GM18517 (cell line): ENCODE measurements around the gene SIDT2.
A peak's percentile ranks its signal among the peaks of the same experiment; 100 is the strongest.

Experiments used
- ATAC-seq: cut with Tn5 transposase; IDR thresholded peaks from one replicate; pipeline ENCODE4 v1.9.1; 2021; ENCODE audit warnings: mild to moderate bottlenecking, moderate library complexity; ENCODE audit not compliant: unreplicated experiment

The SIDT2 gene

DNA sequence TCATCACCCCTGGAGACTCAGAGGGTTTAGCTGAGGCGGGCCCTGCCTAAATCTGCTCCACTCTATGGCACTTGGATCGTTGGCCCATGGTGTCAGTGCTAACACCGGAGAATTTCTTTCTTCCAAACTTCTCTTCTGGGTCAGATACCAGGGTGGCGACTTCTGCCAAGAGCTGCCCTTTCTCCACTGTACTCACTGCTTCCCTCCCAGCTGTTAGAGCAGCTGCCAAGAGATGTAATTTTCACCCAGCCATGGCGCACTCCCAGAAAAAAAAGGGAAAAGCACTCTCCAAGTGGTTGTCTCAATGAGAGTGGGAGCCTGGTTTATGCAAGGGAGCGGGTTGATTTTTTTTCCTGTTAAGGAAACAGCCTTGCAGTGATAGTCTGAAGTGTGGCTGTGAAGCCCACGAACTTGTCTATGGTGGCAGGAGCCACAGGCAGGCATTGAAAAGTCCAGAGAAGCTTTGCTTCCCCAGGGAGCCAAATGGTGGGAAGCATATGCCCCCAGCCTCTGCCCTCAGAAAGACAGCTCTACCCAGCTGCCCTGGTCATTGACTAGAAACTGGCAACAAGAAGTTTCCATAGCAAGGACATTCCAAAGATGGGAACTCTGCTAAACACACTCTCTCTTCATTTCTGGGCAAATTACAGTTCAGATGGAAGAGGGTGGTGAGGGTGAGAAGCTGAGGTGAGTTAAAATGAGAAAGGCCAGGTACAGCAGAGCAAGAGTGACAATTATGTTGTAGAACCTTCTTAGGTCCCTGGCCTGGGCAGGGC, 42.6 kb downstream of the SIDT2 start:
- ATAC-seq: no peak

- no peak for ATAC-seq
Measured at GRCh38 chr11:117221775-117222517, 43.4 kb downstream of the SIDT2 start.

DNA sequence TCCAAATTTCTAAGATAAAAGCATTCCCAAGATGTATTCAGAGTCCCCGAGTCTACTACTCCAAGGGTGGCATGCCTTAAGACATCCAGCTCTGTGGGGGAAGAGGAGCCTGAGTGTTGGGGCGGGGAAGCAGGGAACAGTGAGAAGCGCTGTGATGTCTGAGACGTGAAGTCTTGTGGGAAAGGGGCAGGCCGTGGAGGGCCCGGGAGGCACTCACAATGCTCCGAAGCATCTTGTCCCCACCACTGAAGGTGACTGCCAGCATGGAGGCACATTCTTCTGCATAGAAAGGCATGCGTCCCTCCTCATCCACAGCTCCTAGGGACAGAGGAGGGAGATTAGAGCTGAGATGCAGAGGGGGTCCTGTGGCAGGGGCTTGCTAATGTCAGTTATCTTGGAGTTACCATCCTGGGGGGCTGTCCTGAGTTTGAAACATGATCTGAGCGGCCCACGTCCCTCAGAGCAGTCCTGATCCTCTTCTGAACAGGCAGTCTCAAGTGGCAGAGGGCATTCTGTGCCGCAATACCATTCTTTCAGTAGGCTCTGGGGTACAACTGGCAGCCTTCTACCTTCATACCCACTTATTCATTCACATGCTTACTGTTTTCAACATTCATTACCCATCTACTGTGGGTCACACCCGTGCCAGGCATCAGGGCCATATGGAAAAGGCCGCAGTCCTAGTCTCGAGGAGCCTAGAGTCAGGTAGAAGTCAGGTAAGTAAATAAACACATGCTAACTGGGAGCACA, 44.6 kb downstream of the SIDT2 start:
- ATAC-seq: no peak

GRCh38 chr11:117223741-117224689, 45.5 kb downstream of the SIDT2 start:
- no peak for ATAC-seq

- no peak for ATAC-seq
Measured at GRCh38 chr11:117225553-117226170, 47.1 kb downstream of the SIDT2 start.

DNA sequence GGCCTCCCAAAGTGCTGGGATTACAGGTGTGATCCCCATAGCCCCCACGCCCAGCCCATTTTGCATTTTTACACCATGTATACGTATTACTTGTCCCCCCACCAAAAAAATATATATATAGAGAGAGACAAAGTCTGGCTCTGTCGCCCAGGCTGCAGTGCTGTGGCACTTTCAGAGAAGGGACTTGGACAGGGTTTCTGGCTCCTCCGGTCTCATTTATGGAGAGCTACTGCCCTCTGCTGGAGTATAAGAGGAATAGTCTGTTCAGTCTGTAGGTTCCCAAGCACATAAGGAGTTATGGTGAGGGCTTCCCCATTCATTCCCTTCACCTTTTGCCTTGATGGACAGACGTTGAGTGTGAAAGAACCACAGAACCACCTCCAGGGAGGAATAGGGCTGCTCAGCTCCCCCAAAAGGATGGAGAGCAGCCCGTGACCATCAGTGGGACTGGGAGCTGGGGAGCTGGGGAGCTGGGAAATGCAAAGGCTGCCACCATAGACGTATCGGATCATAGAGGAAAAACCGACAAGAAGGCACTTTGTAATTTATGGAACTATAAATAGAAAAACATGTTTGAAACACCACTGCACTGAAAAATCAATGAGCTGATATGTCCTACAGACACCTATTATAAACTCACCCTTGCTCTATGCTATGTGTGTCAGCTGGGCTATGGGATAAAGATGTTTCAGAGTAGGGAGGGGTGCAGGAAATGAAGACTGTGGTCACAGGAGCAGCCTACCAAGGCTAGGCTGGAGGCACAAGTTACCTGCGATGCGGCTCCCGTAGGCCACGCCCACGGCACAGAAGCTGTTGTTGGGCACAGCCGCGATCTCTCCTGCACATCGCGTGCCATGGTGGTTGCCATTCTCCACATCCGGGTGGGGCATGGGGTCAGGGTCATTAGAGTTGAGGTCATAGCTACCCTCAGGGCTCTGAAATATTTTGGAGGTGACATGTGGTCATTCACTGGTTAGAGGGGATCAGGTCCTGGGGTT, 48.1 kb downstream of the SIDT2 start:
- no peak for ATAC-seq

- no peak for ATAC-seq
Measured at GRCh38 chr11:117228091-117228490, 49.5 kb downstream of the SIDT2 start.

- ATAC-seq: no peak
Measured at GRCh38 chr11:117229411-117229810, 50.9 kb downstream of the SIDT2 start.

GRCh38 chr11:117229931-117230285, 51.4 kb downstream of the SIDT2 start:
- ATAC-seq: no peak

- ATAC-seq: no peak
Measured at GRCh38 chr11:117230286-117230961, 51.9 kb downstream of the SIDT2 start.

- no peak for ATAC-seq
Measured at GRCh38 chr11:117230999-117231841, 52.7 kb downstream of the SIDT2 start.

DNA sequence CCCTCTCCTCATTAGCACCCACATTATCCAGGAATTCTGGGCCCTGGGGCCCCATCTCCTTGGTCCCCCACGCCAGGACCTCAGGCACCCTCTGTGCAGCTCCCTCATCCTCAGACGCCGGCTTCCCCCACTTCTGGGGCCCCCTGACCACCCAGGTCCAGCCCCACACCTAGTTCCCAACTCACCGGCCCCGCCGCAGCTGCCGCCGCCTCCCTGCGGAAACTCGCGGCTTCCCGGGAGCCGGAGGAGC, 53.2 kb downstream of the SIDT2 start, which contains the start of gene PCSK7:
Gene PCSK7, minus strand, starts transcription at position 232 of the 250 bp plus-strand sequence. CDS start 2,229 bp downstream, outside the sequence.
- ATAC-seq: no peak

DNA sequence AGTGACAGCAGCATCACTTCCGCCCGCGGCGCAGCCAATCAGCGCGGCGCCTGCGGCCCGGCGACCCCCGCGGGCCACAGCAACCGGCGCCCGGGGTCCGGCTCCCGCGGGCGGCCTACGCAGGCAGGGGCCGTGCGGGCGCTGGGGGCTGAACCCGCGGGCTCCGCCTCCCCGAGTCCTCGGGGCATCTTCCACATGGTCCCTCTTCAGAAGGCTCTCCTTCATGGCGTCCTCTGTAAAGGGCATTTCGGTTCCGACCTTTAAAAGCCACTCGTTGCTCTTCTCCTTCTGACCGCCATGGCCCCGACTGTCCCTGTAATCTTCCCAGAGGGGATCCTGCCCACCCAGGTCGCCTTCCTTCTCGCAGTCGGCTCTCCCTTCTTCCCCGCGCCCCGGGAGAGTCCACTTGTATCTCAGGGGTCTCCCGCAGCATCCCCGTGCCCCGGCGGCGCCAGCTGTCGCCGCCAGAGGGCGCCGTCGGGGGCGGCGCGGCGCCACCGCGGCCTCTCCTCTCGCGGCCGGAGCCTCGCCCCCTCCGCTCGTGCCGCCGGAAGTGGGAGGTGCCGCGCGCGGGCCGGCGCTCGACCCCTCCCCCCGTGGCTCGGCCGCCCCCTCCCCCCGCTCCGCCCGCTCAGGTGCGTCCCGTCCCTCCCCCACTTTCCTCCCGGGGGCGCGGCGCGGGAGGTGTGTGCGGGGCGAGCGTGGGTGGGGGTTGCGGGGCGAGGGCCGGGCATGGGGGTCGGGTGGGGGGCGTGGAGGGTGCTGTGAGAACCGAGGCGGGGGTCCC, 53.7 kb downstream of the SIDT2 start, which contains the start of gene RNF214:
Gene RNF214, plus strand, starts transcription at position 580 of the 787 bp plus-strand sequence. CDS start 1,602 bp downstream, outside the sequence.
- ATAC-seq: peak; percentile 55

GRCh38 chr11:117232911-117233409, 54.4 kb downstream of the SIDT2 start:
- ATAC-seq: no peak

DNA sequence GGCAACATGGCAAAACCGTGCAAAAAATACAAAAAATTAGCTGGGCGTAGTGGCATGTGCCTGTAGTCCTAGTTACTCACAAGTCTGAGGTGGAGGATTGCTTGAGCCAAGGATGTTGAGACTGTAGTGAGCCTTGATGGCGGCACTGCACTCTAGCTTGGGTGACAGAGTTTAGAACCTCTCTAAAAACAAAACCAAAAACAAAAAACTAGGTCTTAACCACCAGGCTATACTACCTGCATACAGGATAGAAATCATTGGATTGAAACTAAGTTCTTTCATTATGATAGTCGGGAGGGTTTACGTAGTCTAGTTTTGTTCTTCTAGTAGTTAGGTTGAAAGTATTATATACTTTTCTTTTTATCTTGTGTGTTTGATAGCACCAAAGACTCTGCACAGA, 59.7 kb downstream of the SIDT2 start:
- ATAC-seq: no peak

- no peak for ATAC-seq
Measured at GRCh38 chr11:117239295-117239694, 60.8 kb downstream of the SIDT2 start.
